Neural progenitor cell (in vitro differentiated cells): Measurements from ENCODE around the gene UBL4B.

Experiments
- CTCF ChIP-seq: fragments of 200-600 bp; sonication (generic); IDR thresholded peaks from 2 replicates; pipeline ENCODE4 v1.5.1; 2017; ENCODE audit warnings: antibody characterized with exemption, mild to moderate bottlenecking
- EZH2 ChIP-seq: fragments of 200-600 bp; sonication (generic); IDR thresholded peaks from 2 replicates; pipeline ENCODE4 v1.6.1; 2017; ENCODE audit warnings: antibody characterized with exemption, mild to moderate bottlenecking, moderate library complexity

- TF ChIP-seq CTCF (no peak), EZH2 (no peak)
Measured at GRCh38 chr1:110118636-110119396, 6.6 kb downstream of the UBL4B start.
